ENCODE results near the gene TAS2R10. TPM values are rescaled to one million over a fixed set of nuclear protein-coding genes. Genes with fewer than 3 reads are reported as not detected.
"Not testable (repeated sequence)": the region's sequence is repeated elsewhere in the genome, so short reads cannot be mapped to it uniquely, and the experiment has no call there.

TAS2R10 gene
- total and polyA plus RNA-seq, 4 donors = 1.4 to 1.8 TPM; not detected in 2

DNA sequence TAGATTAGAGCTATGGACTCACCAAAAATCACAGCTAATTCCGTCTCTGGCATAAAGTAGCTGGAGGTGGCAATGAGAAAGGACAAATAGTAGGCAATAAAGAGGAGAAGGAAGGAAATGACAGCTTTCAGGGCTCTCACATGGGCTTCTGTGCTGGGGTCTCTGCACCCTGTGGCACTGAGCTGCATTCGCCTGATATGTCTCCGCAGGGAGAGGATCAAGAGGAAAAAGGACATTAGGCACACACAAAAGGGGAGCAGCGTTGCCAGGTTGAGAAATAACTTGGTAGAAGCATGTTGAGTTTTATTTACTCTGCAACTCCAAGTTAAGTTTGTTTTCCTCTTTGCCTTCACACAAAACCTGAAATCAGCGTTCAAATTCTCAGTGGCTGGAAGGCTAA, 24.4 kb downstream of the TAS2R10 start:
- Histone ChIP-seq H3K4me3 (ENCODE audit: low read length in 2 of 2) (no peak overlapping the region), H3K36me3 (ENCODE audit: control insufficient read depth in 1 of 2, insufficient read depth in 2 of 2, low read length in 1 of 2) (no peaks in the 10 kb centered on the region), H3K9me3 (ENCODE audit: control insufficient read depth, low read length) (no peaks in the 10 kb centered on the region), H3K4me1 (ENCODE audit: control insufficient read depth in 1 of 2, insufficient read depth in 2 of 2, low read length in 2 of 2) (no peaks in the 10 kb centered on the region), H3K27ac (ENCODE audit: low read depth in 1 of 2, low read length in 2 of 2) (no peak overlapping the region), H3K27me3 (ENCODE audit: control insufficient read depth in 1 of 2, insufficient read depth in 2 of 2, low read length in 1 of 2) (no peaks in the 10 kb centered on the region)
- 50 to 55% methylated on average over 5 of the region's 5 CpGs for WGBS, 2 donors
- DNase-seq (no peak), ATAC-seq (ENCODE audit: low FRiP score) (no peak)
- intact Hi-C loops (cut with DNase I) = no loop called here

DNA sequence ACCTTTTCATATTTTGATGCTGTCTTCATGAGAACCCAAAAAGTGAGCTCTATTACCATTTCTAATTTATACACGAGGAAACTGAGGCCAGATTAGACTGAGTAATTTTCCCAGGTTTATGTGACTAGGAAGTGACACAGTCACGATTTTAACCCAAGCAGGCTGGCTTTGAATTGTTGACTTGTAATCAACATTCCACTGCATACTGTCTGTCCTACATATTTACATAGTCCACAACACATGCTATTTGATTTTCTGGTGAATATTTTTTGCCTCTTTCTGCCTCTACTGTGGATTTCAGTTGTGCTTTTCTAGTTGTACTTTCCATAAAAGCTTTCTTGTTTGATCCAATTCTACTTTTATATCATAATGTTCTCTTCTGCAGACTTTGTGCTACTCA, 31.9 kb downstream of the TAS2R10 start:
- 54 to 59% methylated on average over 2 of the region's 2 CpGs for WGBS, 2 donors
- H3K36me3 ChIP-seq (ENCODE audit: control insufficient read depth in 1 of 2, insufficient read depth in 2 of 2, low read length in 1 of 2) = no peaks in the 10 kb centered on the region
- H3K4me1 ChIP-seq (ENCODE audit: control insufficient read depth in 1 of 2, insufficient read depth in 2 of 2, low read length in 2 of 2) = no peaks in the 10 kb centered on the region
- DNase-seq (no peak), ATAC-seq (ENCODE audit: low FRiP score) (no peak)
- H3K27ac ChIP-seq (ENCODE audit: low read depth in 1 of 2, low read length in 2 of 2) = no peak overlapping the region
- no peaks in the 10 kb centered on the region for H3K9me3 ChIP-seq (ENCODE audit: control insufficient read depth, low read length)
- intact Hi-C loops (cut with DNase I) = no loop called here
- no peaks in the 10 kb centered on the region for H3K27me3 ChIP-seq (ENCODE audit: control insufficient read depth in 1 of 2, insufficient read depth in 2 of 2, low read length in 1 of 2)
- H3K4me3 ChIP-seq (ENCODE audit: low read length in 2 of 2) = no peak overlapping the region

DNA sequence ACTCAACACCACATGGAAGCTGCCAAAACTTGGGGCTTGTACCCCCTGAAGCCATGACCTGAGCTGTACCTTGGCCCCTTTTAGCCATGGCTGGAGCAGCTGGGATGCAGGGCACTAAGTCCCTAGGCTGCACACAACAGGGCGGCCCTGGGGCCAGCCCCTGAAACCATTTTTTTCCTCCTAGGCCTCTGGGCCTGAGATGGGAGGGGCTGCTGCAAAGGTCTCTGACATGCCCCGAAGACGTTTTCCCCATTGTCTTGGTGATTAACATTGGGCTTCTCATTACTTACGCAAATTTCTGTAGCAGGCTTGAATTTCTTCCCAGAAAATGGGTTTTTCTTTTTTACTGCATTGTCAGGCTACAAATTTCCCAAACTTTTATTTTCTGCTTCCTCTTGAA, 34.4 kb downstream of the TAS2R10 start:
- H3K4me3 ChIP-seq (ENCODE audit: low read length in 2 of 2); ATAC-seq (ENCODE audit: low FRiP score); DNase-seq; H3K27ac ChIP-seq (ENCODE audit: low read depth in 1 of 2, low read length in 2 of 2); H3K9me3 ChIP-seq (ENCODE audit: control insufficient read depth, low read length); H3K36me3 ChIP-seq (ENCODE audit: control insufficient read depth in 1 of 2, insufficient read depth in 2 of 2, low read length in 1 of 2); intact Hi-C loops (cut with DNase I); H3K27me3 ChIP-seq (ENCODE audit: control insufficient read depth in 1 of 2, insufficient read depth in 2 of 2, low read length in 1 of 2); H3K4me1 ChIP-seq (ENCODE audit: control insufficient read depth in 1 of 2, insufficient read depth in 2 of 2, low read length in 2 of 2): not testable (repeated sequence)
- WGBS, 2 donors = 84 to 85% methylated on average over 4 of the region's 4 CpGs

DNA sequence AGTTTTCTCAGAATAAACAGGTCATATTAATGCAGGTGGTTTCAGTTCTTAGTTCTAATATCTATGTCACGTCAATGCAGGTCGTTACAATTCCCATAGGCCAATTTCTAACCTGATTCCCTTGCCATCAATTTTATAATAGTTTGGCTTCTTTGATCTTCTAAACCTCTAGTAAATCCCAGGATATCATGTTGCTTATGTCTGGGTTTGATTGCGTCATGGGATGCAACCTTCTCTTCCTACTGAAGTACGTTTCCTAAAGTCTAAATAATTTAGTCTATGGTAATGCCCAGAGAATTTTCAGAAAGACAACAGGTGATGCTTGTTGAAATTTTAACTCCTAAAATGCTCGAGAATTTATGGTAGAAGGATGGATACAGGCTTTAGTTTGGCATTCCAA, 42.9 kb downstream of the TAS2R10 start:
- intact Hi-C loops (cut with DNase I) = no loop called here
- Histone ChIP-seq H3K4me1 (ENCODE audit: control insufficient read depth in 1 of 2, insufficient read depth in 2 of 2, low read length in 2 of 2) (no peaks in the 10 kb centered on the region), H3K36me3 (ENCODE audit: control insufficient read depth in 1 of 2, insufficient read depth in 2 of 2, low read length in 1 of 2) (no peaks in the 10 kb centered on the region), H3K27me3 (ENCODE audit: control insufficient read depth in 1 of 2, insufficient read depth in 2 of 2, low read length in 1 of 2) (no peaks in the 10 kb centered on the region), H3K9me3 (ENCODE audit: control insufficient read depth, low read length) (no peaks in the 10 kb centered on the region), H3K27ac (ENCODE audit: low read depth in 1 of 2, low read length in 2 of 2) (no peak overlapping the region), H3K4me3 (ENCODE audit: low read length in 2 of 2) (no peak overlapping the region)
- 77 to 80% methylated on average over 5 of the region's 5 CpGs for whole genome bisulfite sequencing, 2 donors
- DNase-seq (no peak), ATAC-seq (ENCODE audit: low FRiP score) (no peak)

DNA sequence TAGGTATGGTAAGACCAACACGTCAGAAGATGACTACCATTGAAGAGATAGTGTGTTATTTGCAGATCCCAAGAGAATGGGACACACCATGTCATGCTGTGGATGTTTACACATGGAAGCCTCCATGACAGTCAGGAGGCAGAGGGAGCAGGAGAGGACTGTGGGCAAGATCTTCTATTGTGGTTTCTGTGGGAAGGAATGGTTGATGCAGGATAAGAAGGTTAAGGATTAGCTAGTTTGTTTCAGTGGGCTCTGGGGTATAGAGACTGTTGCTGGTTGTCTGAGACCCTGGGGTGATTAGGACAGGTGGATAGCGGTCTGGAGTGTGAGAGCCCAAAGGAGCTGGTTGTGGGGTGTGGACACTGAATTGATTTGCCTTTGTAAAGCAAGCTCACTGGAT, 47.1 kb downstream of the TAS2R10 start:
- no peaks in the 10 kb centered on the region for H3K9me3 ChIP-seq (ENCODE audit: control insufficient read depth, low read length)
- no peaks in the 10 kb centered on the region for H3K27me3 ChIP-seq (ENCODE audit: control insufficient read depth in 1 of 2, insufficient read depth in 2 of 2, low read length in 1 of 2)
- no peaks in the 10 kb centered on the region for H3K4me1 ChIP-seq (ENCODE audit: control insufficient read depth in 1 of 2, insufficient read depth in 2 of 2, low read length in 2 of 2)
- H3K4me3 ChIP-seq (ENCODE audit: low read length in 2 of 2) = no peak overlapping the region
- ATAC-seq (ENCODE audit: low FRiP score) (no peak), DNase-seq (no peak)
- H3K27ac ChIP-seq (ENCODE audit: low read depth in 1 of 2, low read length in 2 of 2) = no peak overlapping the region
- intact Hi-C loops (cut with DNase I) = no loop called here
- WGBS, 2 donors = 78 to 88% methylated on average over 2 of the region's 2 CpGs
- no peaks in the 10 kb centered on the region for H3K36me3 ChIP-seq (ENCODE audit: control insufficient read depth in 1 of 2, insufficient read depth in 2 of 2, low read length in 1 of 2)

Other genes with a start within 250 kb of the TAS2R10 start
- gene MAGOHB, start 212.7 kb downstream of the TAS2R10 start, total RNA-seq = 10 to 100 TPM; 13.6 to 18.1 TPM
- 10 to 100 TPM; 16.4 to 27.4 TPM for gene MAGOHB, start 212.7 kb downstream of the TAS2R10 start, polyA plus RNA-seq
- gene STYK1, start 152.3 kb downstream of the TAS2R10 start, total RNA-seq = 1 to 10 TPM in 1 of 2 donors, under 1 TPM in 1; 0.36 to 1.2 TPM
- under 1 TPM; 0.18 to 0.38 TPM for gene STYK1, start 152.3 kb downstream of the TAS2R10 start, polyA plus RNA-seq
- gene YBX3, start 103.0 kb downstream of the TAS2R10 start, total RNA-seq = 100 to 1,000 TPM; 368 to 602 TPM
- 100 to 1,000 TPM; 277 to 353 TPM for gene YBX3, start 103.0 kb downstream of the TAS2R10 start, polyA plus RNA-seq
- not detected for gene TAS2R7, start 23.7 kb downstream of the TAS2R10 start, total RNA-seq
- not detected for gene TAS2R7, start 23.7 kb downstream of the TAS2R10 start, polyA plus RNA-seq
- not detected for gene TAS2R8, start 19.1 kb downstream of the TAS2R10 start, total RNA-seq
- gene TAS2R8, start 19.1 kb downstream of the TAS2R10 start, polyA plus RNA-seq = not detected
- not detected for gene TAS2R9, start 16.2 kb downstream of the TAS2R10 start, total RNA-seq
- gene TAS2R9, start 16.2 kb downstream of the TAS2R10 start, polyA plus RNA-seq = not detected
- 1 to 10 TPM; 2.6 to 4.8 TPM for gene PRR4, start 23.1 kb upstream of the TAS2R10 start, total RNA-seq
- gene PRR4, start 23.1 kb upstream of the TAS2R10 start, polyA plus RNA-seq = 1 to 10 TPM in 1 of 2 donors, under 1 TPM in 1; 0.74 to 3.3 TPM
- gene PRH1, start 57.9 kb upstream of the TAS2R10 start, total RNA-seq = 10 to 100 TPM; 18.4 to 33.0 TPM
- under 1 TPM in 1 of 2 donors, not detected in 1; 0.67 TPM for gene PRH1, start 57.9 kb upstream of the TAS2R10 start, polyA plus RNA-seq
- gene TAS2R13, start 83.2 kb upstream of the TAS2R10 start, total RNA-seq = 1 to 10 TPM; 3.2 to 5.6 TPM
- not detected for gene TAS2R13, start 83.2 kb upstream of the TAS2R10 start, polyA plus RNA-seq
- gene PRH2, start 102.9 kb upstream of the TAS2R10 start, total RNA-seq = not detected
- gene PRH2, start 102.9 kb upstream of the TAS2R10 start, polyA plus RNA-seq = 1 to 10 TPM in 1 of 2 donors, not detected in 1; 4.0 TPM
- 1 to 10 TPM; 5.2 to 6.4 TPM for gene TAS2R14, start 112.9 kb upstream of the TAS2R10 start, total RNA-seq
- 1 to 10 TPM in 1 of 2 donors, not detected in 1; 2.0 TPM for gene TAS2R14, start 112.9 kb upstream of the TAS2R10 start, polyA plus RNA-seq
- gene TAS2R50, start 160.6 kb upstream of the TAS2R10 start, total RNA-seq = 1 to 10 TPM; 3.3 to 5.7 TPM
- gene TAS2R50, start 160.6 kb upstream of the TAS2R10 start, polyA plus RNA-seq = not detected
- 1 to 10 TPM; 4.3 to 4.8 TPM for gene TAS2R20, start 171.9 kb upstream of the TAS2R10 start, total RNA-seq
- under 1 TPM in 1 of 2 donors, not detected in 1; 0.49 TPM for gene TAS2R20, start 171.9 kb upstream of the TAS2R10 start, polyA plus RNA-seq
- gene TAS2R19, start 196.3 kb upstream of the TAS2R10 start, total RNA-seq = 1 to 10 TPM; 5.9 to 9.1 TPM
- under 1 TPM in 1 of 2 donors, not detected in 1; 0.72 TPM for gene TAS2R19, start 196.3 kb upstream of the TAS2R10 start, polyA plus RNA-seq
- gene TAS2R31, start 205.0 kb upstream of the TAS2R10 start, total RNA-seq = 1 to 10 TPM; 5.3 to 9.1 TPM
- gene TAS2R31, start 205.0 kb upstream of the TAS2R10 start, polyA plus RNA-seq = under 1 TPM in 1 of 2 donors, not detected in 1; 0.82 TPM
- gene TAS2R46, start 235.9 kb upstream of the TAS2R10 start, total RNA-seq = 1 to 10 TPM; 3.3 to 3.9 TPM
- gene TAS2R46, start 235.9 kb upstream of the TAS2R10 start, polyA plus RNA-seq = not detected